HG03432 (cell line): ENCODE measurements around the gene MGARP.

ENCODE experiments used
- ATAC-seq: cut with Tn5 transposase; IDR thresholded peaks from one replicate; pipeline ENCODE4 v1.9.1; 2021; ENCODE audit warnings: mild to moderate bottlenecking, moderate library complexity; ENCODE audit not compliant: unreplicated experiment

The MGARP gene

DNA sequence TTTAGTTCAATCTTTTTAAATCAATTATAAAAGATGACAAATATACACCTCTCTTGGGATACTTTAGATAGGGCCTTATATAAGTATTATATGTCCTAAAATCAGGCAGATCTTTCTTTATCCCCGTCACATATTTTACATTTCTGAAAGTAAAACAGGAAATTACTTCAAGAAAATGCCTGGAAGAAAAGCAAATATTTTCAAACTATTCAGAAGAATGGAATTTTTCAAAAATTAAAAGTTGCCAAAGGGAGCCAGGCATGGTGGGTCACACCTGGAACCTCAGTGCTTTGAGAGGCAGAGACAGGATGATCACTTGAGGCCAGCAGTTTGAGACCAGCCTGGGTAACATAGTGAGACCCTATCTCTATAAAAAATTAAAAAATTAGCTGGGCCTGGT, 34.4 kb downstream of the MGARP start:
- no peak for ATAC-seq

DNA sequence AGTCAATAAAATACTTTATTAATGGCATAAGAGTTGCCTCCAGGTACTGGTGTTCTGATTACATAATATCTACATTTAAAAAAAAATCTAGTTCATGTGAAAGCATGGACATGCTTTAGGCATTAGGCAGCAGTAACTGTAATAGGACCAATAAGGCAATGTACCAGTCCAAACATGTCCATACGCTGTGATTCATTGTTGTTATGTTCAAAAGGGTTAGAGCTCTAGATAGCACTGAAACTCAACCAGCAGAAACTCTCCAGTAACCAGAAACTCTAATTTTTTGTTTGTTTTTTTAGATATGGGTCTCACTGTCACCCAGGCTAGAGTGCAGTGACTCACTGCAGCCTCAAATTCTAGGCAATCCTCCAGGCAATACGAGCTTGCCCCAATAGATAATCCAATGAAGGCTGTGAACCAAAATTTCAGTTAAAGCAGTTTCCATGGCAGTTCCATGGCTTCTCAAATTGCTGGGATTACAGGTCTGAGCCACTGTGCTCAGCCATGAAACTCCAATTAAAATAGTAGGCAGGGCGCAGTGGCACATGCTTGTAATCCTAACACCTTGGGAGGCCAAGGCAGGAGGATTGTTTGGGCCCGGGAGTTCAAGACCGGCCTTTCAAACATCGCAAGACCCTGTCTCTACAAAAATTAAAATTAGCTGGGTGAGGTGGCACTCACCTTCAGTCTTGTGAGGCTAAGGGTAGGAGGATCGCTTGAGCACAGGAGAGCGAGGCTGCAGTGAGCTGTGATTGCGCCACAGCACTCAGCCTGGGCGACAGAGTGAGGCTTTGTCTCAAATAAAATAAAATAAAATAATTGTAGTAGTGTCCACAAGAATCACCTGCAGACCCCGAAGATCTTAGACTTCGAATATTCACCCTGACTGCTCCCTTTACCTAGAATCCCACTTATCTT, 36.3 kb downstream of the MGARP start:
- ATAC-seq, result no peak

DNA sequence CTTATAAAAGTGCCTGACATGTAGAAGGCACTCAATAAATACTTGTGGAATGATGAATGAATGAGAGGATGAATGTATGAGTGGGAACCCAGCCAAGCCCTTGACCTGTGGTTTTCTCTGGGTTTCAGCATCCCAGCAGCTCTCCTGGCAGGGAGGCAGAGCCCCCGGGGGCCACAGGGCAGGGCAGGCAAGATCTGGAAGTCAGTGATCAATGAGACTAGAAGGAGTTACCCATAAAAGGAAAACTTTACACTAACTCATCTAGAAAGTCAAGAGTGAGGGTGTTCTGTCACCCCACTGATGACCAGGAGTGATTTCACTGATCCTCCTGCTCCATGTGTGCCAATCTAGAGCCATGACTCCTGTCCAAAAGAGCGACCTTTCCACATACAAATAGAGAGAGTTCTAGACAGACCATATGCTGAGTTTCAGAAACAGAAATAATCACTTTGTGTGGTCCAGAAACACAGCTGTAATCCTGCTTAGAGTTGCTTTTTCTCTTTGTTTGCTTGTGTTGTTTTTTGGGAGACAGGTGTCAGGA, 37.4 kb downstream of the MGARP start:
- no peak for ATAC-seq

DNA sequence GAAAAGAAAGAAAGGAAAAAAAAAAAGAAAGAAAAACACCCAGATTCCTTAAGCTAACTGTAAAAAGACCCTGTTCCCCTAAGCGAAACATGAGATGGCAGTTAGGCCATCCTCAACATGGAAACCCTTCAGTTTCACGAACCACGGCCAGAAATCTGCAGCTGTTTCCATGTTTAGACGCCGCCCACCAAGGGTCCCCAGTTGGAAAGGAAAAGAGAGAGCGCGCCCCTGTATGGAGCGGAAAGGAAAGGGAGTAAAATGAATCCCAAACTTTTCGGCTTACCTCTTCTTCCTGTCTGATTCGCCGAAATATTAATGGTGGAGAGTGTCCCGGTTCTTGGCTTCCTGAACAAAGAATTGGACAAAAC, 38.3 kb downstream of the MGARP start:
- ATAC-seq, result no peak

DNA sequence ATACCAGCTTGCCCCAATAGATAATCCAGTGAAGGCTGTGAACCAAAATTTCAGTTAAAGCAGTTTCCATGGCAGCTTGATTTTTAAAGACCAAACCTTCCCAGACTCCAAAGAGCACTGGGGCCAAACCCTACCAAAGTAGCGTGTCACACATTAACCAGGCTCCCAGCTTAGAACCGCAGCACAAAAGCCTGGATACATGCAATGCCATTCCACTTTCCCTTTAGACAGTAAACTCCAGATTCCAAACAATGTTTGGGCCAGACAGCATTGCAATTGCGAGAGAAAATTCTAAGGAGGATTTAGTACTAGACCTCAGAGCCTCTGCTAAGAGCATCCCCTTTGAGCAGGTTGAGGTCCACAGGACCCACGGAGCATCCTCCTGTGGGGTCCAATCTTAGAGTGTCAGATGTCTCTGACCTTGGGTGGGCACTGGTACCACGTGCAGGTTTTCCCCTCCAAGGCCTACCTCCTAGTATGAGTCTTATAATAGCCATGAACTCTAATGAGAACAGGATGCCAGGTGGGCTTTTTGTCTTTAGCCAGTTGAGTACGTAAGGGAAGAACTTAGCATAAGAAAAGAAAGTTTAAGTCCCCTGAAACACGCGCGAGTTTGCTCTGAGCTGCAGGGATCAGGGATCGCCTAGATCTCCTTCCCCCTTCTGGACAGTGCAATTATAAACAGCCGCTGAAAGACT, 38.8 kb downstream of the MGARP start:
- no peak for ATAC-seq

DNA sequence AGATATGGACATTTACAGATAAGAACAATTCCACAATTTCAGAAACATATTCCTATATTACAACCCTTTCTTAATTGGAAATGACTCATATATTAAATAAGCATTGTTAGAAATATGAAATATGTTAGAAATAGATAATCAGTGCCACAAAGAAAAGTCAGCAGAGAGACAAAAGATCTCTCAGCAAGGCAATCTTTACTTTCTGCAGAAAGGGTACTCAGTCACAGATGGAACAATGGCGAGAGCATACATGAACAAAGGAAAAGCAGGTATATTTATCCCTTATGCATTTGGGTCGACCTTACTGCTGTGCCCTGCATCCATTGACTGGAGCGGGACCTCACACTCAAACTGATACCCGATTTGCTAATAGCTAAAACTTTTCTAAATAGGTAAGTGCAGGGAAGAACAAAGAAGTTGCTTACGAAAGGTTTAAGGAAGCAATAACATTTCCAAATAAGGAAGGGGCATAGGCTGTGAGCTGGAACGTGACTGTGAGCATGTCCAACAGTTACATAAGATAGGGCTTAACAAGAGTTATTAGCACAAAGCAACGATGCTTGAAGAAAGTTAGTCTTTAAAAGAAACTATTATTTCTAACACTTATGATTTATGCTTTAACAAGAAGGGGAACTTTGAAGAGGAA, 40.8 kb downstream of the MGARP start:
- ATAC-seq, result no peak

DNA sequence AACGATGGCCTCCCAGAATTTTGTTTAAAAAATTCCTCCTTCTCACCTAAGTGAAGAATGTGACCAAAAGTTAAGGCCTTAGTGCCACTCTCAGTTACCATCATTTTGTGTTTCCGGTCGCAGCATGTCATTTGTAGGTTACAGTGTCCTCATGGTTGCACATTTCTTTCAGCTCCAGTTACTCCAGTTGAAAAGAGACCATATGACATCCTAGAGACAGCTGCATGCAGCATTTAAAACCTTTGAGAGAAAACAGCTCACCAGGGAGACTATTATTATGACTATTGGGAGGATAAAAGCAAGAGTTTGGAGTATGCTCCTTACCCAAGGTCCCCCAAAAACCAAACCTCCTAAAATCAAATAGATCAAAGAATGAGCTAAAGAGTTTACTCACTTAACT, 45.8 kb downstream of the MGARP start:
- ATAC-seq, result no peak

DNA sequence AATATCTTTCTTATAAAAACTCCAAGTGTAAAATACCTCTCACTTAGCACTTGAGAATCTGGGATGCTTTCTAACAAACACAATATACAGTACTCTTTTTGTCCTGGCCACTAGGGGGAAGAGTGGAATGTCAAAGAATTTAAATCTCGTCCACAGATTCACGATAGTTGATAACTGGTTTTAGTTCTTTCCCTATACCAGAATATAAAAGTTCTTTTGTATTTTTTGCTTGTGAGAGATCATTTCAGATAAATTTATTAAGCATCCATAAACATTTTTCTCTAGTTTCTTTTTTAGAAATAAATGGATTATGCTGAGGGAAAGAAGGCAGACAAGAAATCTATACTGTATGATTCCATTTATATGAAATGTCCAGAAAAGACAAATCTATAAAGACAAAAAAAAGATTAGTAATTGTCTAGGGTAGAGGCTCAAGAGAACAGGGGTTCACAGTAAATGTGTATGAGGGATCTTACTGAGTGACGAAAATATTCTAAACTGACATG, 50.4 kb downstream of the MGARP start:
- ATAC-seq, result peak; percentile 79

DNA sequence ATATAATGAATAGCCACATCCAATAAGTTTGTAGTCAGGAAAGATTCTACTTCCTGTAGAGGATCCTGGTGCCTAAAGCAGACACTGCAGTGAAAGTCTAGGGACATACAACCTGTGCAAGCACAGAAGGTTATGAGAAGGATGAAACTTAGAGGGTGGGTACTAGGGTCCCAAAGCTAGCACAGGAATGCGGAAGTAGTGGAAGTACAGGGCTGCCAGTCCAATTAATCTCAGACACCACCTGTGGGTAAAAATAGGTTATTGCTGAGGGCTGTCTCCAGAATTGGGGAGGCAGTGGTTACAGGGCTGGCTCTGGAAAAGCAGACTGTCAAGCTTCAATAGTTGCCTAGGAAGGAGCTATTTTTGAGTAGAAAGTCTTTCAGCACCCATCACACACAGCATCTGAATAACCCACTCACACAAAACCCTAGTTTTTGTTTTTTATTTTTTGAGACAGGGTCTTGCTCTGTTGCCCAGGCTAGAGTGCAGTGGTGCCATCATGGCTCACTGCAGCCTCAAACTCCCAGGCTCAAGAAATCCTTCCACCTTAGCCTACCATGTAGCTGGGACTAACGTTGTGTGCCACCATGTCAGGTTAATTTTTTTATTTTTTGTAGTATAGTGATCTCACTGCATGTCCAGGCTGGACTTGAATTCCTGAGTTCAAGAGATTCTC, 52.2 kb downstream of the MGARP start:
- ATAC-seq, result peak; percentile 57

DNA sequence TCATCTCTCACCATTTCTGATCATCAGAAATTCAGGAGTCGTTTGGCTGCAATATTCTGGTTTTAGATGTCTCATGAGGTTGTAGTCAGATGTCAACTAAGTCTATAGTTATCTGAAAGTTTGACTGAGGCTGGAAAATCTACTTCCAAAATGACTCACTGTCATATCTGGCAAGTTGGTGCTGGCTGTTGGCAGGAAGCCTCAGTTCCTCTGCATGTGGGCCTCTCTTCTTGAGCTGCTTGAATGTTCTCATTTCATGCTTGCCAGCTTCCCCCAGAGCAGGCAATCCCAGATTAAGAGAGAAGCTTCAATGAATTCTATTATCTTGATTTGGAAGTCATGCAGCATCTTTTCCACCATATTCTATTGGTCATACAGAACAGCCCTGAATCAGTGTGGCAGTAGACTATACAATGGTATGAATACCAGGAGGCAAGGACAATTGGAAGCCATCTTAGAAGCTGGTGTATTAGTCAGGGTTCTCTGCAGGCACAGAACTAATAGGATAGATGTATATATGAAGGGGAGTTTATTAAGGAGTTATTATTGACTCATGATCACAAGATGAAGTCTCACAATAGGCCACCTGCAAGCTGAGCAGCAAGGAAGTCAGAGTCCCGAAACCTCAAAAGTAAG, 56.2 kb downstream of the MGARP start:
- ATAC-seq, result peak; percentile 76

DNA sequence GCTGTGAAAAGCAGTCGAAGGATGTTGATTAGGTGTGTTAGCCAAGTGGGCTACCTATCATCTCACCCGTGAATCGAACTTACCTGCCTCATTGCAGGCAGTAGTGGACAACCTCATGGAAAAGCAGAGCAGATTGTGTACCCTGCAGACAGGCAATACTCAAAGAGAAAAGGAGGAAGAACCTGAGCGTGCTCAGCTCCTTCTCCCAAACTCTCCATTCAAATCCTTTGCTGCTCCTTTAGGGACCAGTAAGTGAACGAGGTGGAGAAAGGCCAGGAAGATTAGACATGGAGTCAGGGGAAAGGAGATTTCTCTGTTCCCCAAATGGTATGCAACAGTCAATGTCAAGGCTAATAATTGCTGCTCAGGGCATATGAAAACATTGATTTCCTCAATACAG, 57.8 kb downstream of the MGARP start:
- no peak for ATAC-seq

DNA sequence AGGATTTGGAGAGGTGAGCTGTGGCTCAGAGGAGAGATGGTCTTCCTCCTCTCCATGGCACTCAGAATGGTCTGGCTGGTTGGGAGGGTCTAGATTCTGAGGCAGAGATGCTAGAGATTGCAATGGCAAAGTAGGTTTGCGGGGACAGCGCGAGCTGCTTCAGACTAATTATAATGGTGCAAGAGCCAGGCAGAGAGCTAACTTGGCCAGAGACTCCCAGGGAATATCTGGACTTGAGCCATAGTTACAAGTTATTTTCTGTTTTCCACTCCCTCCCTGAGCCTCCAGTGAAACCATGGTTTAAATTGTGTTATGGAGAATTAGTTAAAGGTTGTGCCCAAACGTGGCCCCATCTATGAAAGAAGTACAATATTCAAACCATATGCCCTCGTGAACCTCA, 58.3 kb downstream of the MGARP start:
- ATAC-seq, result no peak

DNA sequence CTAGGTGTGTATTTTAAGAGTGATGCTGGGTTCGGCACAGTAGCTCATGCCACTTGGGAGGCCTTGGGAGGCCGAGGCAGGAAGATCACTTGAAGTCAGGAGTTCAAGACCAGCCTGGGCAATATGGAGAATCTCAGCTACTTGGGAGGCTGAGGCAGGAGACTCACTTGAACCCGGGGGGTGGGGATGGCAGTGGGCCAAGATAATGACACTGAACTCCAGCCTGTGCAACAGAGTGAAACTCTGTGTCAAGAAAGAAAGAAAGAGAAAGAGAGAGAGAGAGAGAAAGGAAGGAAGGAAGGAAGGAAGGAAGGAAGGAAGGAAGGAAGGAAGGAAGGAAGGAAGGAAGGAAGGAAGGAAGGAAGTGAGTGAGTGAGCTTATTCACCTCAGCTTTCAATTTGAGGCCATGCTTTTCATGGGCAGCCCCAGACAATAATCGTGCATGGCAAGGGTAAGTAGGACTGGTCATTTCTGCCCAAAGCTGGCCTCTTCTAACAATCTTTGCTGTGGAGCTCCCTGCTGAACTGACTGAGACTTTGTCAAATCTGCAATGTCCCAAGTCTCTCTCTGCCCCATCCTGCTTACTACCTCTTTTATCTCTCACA, 60.5 kb downstream of the MGARP start:
- no peak for ATAC-seq
